ENCODE data around the gene SIRPA.

Gene SIRPA

GRCh38 chr20:1934721-1935573 lies 39.7 kb downstream of the SIRPA start:
- TF ChIP-seq CTCF (conservative IDR thresholded peaks at IDR 0.05; ENCODE audit: low read depth, low read length), result no peak
- DNase-seq (ENCODE audit: low read depth), result peak; percentile 62
- H3K4me3 ChIP-seq (ENCODE audit: low read depth, low read length), result no peak overlapping the region

GRCh38 chr20:1935696-1936366 lies 40.6 kb downstream of the SIRPA start:
- DNase-seq (ENCODE audit: low read depth), result no peak
- TF ChIP-seq CTCF (conservative IDR thresholded peaks at IDR 0.05; ENCODE audit: low read depth, low read length), result no peak
- H3K4me3 ChIP-seq (ENCODE audit: low read depth, low read length), result no peak overlapping the region

GRCh38 chr20:1937316-1937976 lies 42.2 kb downstream of the SIRPA start:
- DNase-seq (ENCODE audit: low read depth), result no peak
- no peak for TF ChIP-seq CTCF (conservative IDR thresholded peaks at IDR 0.05; ENCODE audit: low read depth, low read length)
- no peak overlapping the region for H3K4me3 ChIP-seq (ENCODE audit: low read depth, low read length)

- H3K4me3 ChIP-seq (ENCODE audit: low read depth, low read length), result no peak overlapping the region
- no peak for TF ChIP-seq CTCF (conservative IDR thresholded peaks at IDR 0.05; ENCODE audit: low read depth, low read length)
- no peak for DNase-seq (ENCODE audit: low read depth)
Observed at GRCh38 chr20:1938464-1939269, 43.5 kb downstream of the SIRPA start.

GRCh38 chr20:1939270-1939595 lies 44.0 kb downstream of the SIRPA start:
- H3K4me3 ChIP-seq (ENCODE audit: low read depth, low read length), result no peak overlapping the region
- DNase-seq (ENCODE audit: low read depth), result no peak
- no peak for TF ChIP-seq CTCF (conservative IDR thresholded peaks at IDR 0.05; ENCODE audit: low read depth, low read length)

GRCh38 chr20:1940581-1940980 lies 45.4 kb downstream of the SIRPA start:
- no peak overlapping the region for H3K4me3 ChIP-seq (ENCODE audit: low read depth, low read length)
- TF ChIP-seq CTCF (conservative IDR thresholded peaks at IDR 0.05; ENCODE audit: low read depth, low read length), result no peak
- no peak for DNase-seq (ENCODE audit: low read depth)

All from choroid plexus epithelial cell (primary cell).